Fibroblast of lung (primary cell): ENCODE results near the gene PRDX5.

ENCODE experiments used
- EZH2 ChIP-seq: IDR thresholded peaks from 2 replicates; pipeline ENCODE4 v1.5.1; 2012; ENCODE audit warnings: low read length, control low read depth, mild to moderate bottlenecking; ENCODE audit errors: missing control alignments
- TF ChIP-seq, protein P1 (sequence below), 2 donors: IDR thresholded peaks in 1 of 2; conservative IDR thresholded peaks in 1 of 2; 1 replicate in 1 of 2; 2 replicates in 1 of 2; pipeline ENCODE4 v1.5.1; 2011 to 2012; ENCODE audit warnings: low read length in 2 of 2, control low read depth in 1 of 2, inconsistent platforms in 1 of 2, low read depth in 1 of 2, mild to moderate bottlenecking in 1 of 2

- TF ChIP-seq, protein P1, sequence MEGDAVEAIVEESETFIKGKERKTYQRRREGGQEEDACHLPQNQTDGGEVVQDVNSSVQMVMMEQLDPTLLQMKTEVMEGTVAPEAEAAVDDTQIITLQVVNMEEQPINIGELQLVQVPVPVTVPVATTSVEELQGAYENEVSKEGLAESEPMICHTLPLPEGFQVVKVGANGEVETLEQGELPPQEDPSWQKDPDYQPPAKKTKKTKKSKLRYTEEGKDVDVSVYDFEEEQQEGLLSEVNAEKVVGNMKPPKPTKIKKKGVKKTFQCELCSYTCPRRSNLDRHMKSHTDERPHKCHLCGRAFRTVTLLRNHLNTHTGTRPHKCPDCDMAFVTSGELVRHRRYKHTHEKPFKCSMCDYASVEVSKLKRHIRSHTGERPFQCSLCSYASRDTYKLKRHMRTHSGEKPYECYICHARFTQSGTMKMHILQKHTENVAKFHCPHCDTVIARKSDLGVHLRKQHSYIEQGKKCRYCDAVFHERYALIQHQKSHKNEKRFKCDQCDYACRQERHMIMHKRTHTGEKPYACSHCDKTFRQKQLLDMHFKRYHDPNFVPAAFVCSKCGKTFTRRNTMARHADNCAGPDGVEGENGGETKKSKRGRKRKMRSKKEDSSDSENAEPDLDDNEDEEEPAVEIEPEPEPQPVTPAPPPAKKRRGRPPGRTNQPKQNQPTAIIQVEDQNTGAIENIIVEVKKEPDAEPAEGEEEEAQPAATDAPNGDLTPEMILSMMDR (conservative IDR thresholded peaks at IDR 0.05 in 1 of 2, IDR thresholded peaks at IDR 0.05 in 1 of 2; ENCODE audit: low read depth in 1 of 2, low read length in 2 of 2), result no peak
- TF ChIP-seq EZH2, result no peak
Measured at GRCh38 chr11:64339286-64339685, 21.4 kb downstream of the PRDX5 start.
